HUES48 (cell line): ENCODE results near the gene BEST4.

ENCODE experiments used
- H3K27ac ChIP-seq: one replicate; pipeline ENCODE4 v1.7.0; 2013; ENCODE audit warnings: low read depth, low read length, inconsistent platforms
- H3K27me3 ChIP-seq: 2 replicates; pipeline ENCODE4 v1.6.1; 2013; ENCODE audit warnings: mild to moderate bottlenecking, low read length; ENCODE audit not compliant: control insufficient read depth, insufficient read depth
- H3K36me3 ChIP-seq: 2 replicates; pipeline ENCODE4 v1.6.1; 2013; ENCODE audit warnings: low read length; ENCODE audit not compliant: control insufficient read depth, insufficient read depth
- H3K4me1 ChIP-seq: 2 replicates; pipeline ENCODE4 v1.6.1; 2013; ENCODE audit warnings: mild to moderate bottlenecking, low read length; ENCODE audit not compliant: control insufficient read depth, insufficient read depth
- H3K4me3 ChIP-seq: 2 replicates; pipeline ENCODE4 v1.5.1; 2013; ENCODE audit warnings: mild to moderate bottlenecking, low read depth, low read length
- H3K9ac ChIP-seq: 2 replicates; pipeline ENCODE4 v1.6.1; 2013; ENCODE audit warnings: mild to moderate bottlenecking, low read depth, low read length, moderate library complexity
- H3K9me3 ChIP-seq: 2 replicates; pipeline ENCODE4 v1.6.1; 2013; ENCODE audit warnings: low read length; ENCODE audit not compliant: control insufficient read depth, insufficient read depth

Gene BEST4

GRCh38 chr1:44788120-44788860 lies at the start of gene BEST4:
BEST4 (minus strand) TSS chr1:44788170; CDS start chr1:44787705, 465 bp downstream.
- Histone ChIP-seq H3K36me3 (no peaks in the 10 kb centered on the region), H3K4me3 (no peak within 1 kb of the TSS), H3K9me3 (no peaks in the 10 kb centered on the region), H3K27ac (no peak within 1 kb of the TSS), H3K27me3 (peaks cover 9% of the 10 kb centered on the region), H3K9ac (no peak within 1 kb of the TSS), H3K4me1 (peaks cover 30% of the 10 kb centered on the region)

- Histone ChIP-seq H3K9me3 (no peaks in the 10 kb centered on the region), H3K27me3 (no peaks in the 10 kb centered on the region), H3K4me1 (peaks cover 10% of the 10 kb centered on the region; the same call in 1 of the 2 replicates), H3K9ac (no peak overlapping the region), H3K27ac (no peak overlapping the region), H3K4me3 (no peak overlapping the region), H3K36me3 (no peaks in the 10 kb centered on the region)
These were observed 48.0 kb upstream of the BEST4 start for GRCh38 chr1:44835738-44836675.

- Histone ChIP-seq H3K4me3 (no peak overlapping the region), H3K27ac (no peak overlapping the region), H3K4me1 (peaks cover 12% of the 10 kb centered on the region; the same call in 1 of the 2 replicates), H3K9ac (no peak overlapping the region), H3K36me3 (no peaks in the 10 kb centered on the region), H3K9me3 (no peaks in the 10 kb centered on the region), H3K27me3 (no peaks in the 10 kb centered on the region)
These were observed 46.4 kb upstream of the BEST4 start for GRCh38 chr1:44834328-44834727.

GRCh38 chr1:44832056-44832705 lies 44.2 kb upstream of the BEST4 start:
- Histone ChIP-seq H3K4me3 (no peak overlapping the region), H3K27me3 (no peaks in the 10 kb centered on the region), H3K9me3 (no peaks in the 10 kb centered on the region), H3K4me1 (peaks cover 12% of the 10 kb centered on the region; the same call in 1 of the 2 replicates), H3K27ac (no peak overlapping the region), H3K9ac (no peak overlapping the region), H3K36me3 (no peaks in the 10 kb centered on the region)

GRCh38 chr1:44831516-44831915 lies 43.5 kb upstream of the BEST4 start:
- H3K27ac ChIP-seq = no peak overlapping the region
- no peak overlapping the region for H3K4me3 ChIP-seq
- H3K9me3 ChIP-seq = no peaks in the 10 kb centered on the region
- H3K36me3 ChIP-seq = no peaks in the 10 kb centered on the region
- H3K27me3 ChIP-seq = no peaks in the 10 kb centered on the region
- no peak overlapping the region for H3K9ac ChIP-seq
- H3K4me1 ChIP-seq = peaks cover 12% of the 10 kb centered on the region; the same call in 1 of the 2 replicates

- H3K4me3 ChIP-seq = no peak overlapping the region
- peaks cover 12% of the 10 kb centered on the region; the same call in 1 of the 2 replicates for H3K4me1 ChIP-seq
- no peak overlapping the region for H3K27ac ChIP-seq
- no peaks in the 10 kb centered on the region for H3K9me3 ChIP-seq
- H3K27me3 ChIP-seq = no peaks in the 10 kb centered on the region
- H3K36me3 ChIP-seq = no peaks in the 10 kb centered on the region
- H3K9ac ChIP-seq = no peak overlapping the region
These were observed 42.9 kb upstream of the BEST4 start for GRCh38 chr1:44830900-44831304.

- no peaks in the 10 kb centered on the region for H3K36me3 ChIP-seq
- H3K9me3 ChIP-seq = no peaks in the 10 kb centered on the region
- H3K27ac ChIP-seq = no peak overlapping the region
- H3K4me1 ChIP-seq = peaks cover 12% of the 10 kb centered on the region; the same call in 1 of the 2 replicates
- no peaks in the 10 kb centered on the region for H3K27me3 ChIP-seq
- no peak overlapping the region for H3K9ac ChIP-seq
- H3K4me3 ChIP-seq = no peak overlapping the region
These were observed 41.8 kb upstream of the BEST4 start for GRCh38 chr1:44829506-44830384.

- no peak overlapping the region for H3K9ac ChIP-seq
- no peak overlapping the region for H3K27ac ChIP-seq
- no peaks in the 10 kb centered on the region for H3K27me3 ChIP-seq
- no peaks in the 10 kb centered on the region for H3K36me3 ChIP-seq
- peaks cover 12% of the 10 kb centered on the region; the same call in 1 of the 2 replicates for H3K4me1 ChIP-seq
- H3K4me3 ChIP-seq = no peak overlapping the region
- no peaks in the 10 kb centered on the region for H3K9me3 ChIP-seq
These were observed 41.0 kb upstream of the BEST4 start for GRCh38 chr1:44828841-44829440.

GRCh38 chr1:44828003-44828651 lies 40.2 kb upstream of the BEST4 start:
- H3K36me3 ChIP-seq = no peaks in the 10 kb centered on the region
- H3K27me3 ChIP-seq = no peaks in the 10 kb centered on the region
- peaks cover 12% of the 10 kb centered on the region; the same call in 1 of the 2 replicates for H3K4me1 ChIP-seq
- H3K9me3 ChIP-seq = no peaks in the 10 kb centered on the region
- no peak overlapping the region for H3K9ac ChIP-seq
- H3K27ac ChIP-seq = no peak overlapping the region
- H3K4me3 ChIP-seq = no peak overlapping the region
